HTERT RPE-1 (cell line): ENCODE results near the gene IL25.
"Not testable (repeated sequence)": the region's sequence is repeated elsewhere in the genome, so short reads cannot be mapped to it uniquely, and the experiment has no call there.

Source experiments
- in situ Hi-C: fragments of 300-500 bp; cut with MboI; formaldehyde crosslinking; loops from 4 replicates; pipeline ENCODE4 v1.14.3; 2020; ENCODE audit warnings: low sequenced_read_pairs

IL25 gene

DNA sequence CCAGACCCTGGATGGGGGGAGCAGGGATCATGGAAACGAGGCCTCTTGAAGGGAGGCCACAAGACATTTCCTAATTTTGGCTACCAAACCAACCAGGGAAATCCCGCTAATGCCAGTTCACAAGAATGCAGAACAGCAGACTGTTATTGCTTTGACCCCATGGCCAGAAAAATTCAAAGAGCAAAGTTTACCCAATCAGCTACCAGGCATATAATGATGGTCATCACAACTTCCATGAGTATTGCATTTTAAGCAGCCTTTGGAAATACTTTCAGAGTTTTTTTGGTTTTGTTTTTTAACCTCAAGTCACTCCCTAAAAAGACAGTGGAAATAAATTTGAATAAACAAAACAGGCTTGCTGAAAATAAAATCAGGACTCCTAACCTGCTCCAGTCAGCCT lies at the start of gene IL25:
TSS of gene IL25 (plus strand) at position 301 of the 400 bp plus-strand sequence.
- in situ Hi-C loops, result no loop called here

DNA sequence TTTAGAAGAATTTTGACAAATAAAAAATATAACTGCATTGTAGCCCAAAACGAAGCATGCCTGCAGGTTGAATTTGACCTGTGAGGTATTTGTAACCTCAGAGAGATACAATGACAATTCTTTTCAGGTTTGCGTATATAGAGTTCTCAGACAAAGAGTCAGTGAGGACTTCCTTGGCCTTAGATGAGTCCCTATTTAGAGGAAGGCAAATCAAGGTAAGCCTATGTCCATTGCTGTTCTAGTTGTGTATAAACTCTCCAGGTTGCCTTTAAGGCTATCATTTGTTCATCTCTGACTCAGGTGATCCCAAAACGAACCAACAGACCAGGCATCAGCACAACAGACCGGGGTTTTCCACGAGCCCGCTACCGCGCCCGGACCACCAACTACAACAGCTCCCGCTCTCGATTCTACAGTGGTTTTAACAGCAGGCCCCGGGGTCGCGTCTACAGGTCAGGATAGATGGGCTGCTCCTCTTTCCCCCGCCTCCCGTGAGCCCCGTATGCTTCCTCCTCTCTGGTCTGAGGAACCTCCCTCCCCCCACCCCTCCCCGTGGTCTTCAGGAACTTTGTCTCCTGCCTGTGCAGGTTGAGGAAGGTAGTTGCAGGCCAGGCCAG lies 48.7 kb upstream of the IL25 start:
- in situ Hi-C loops, result no loop called here

DNA sequence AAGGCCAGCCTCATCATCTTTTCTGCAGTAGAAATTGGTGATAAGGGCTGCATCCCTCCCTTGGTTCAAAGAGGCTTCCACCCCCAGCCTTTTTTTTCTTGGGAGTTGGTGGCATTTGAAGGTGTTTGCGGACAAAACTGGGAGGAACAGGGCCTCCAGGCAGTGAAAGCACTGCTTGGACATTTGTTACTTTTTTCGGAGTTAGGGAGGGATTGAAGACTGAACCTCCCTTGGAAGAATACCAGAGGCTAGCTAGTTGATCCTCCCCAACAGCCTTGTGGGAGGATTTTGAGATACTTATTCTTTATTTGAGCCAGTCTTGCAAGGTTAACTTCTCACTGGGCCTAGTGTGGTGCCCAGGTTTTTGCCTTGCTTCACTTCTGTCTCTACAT lies 48.2 kb upstream of the IL25 start:
- in situ Hi-C loops, result no loop called here

DNA sequence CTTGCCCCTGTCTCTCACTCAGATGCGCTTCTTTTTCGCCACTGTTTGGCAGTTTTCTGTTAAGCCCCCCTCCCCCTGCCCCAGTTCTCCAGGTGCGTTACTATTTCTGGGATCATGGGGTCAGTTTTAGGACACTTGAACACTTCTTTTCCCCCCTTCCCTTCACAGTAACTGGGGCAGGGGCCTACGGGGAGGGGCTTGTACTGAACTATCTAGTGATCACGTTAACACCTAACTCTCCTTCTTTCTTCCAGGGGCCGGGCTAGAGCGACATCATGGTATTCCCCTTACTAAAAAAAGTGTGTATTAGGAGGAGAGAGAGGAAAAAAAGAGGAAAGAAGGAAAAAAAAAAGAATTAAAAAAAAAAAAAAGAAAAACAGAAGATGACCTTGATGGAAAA lies 47.6 kb upstream of the IL25 start:
- in situ Hi-C loops, result no loop called here

DNA sequence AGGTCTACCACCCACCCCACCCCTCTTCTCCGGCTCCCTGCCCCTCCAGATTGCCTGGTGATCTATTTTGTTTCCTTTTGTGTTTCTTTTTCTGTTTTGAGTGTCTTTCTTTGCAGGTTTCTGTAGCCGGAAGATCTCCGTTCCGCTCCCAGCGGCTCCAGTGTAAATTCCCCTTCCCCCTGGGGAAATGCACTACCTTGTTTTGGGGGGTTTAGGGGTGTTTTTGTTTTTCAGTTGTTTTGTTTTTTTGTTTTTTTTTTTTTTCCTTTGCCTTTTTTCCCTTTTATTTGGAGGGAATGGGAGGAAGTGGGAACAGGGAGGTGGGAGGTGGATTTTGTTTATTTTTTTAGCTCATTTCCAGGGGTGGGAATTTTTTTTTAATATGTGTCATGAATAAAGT lies 46.9 kb upstream of the IL25 start:
- in situ Hi-C loops, result not testable (repeated sequence)

DNA sequence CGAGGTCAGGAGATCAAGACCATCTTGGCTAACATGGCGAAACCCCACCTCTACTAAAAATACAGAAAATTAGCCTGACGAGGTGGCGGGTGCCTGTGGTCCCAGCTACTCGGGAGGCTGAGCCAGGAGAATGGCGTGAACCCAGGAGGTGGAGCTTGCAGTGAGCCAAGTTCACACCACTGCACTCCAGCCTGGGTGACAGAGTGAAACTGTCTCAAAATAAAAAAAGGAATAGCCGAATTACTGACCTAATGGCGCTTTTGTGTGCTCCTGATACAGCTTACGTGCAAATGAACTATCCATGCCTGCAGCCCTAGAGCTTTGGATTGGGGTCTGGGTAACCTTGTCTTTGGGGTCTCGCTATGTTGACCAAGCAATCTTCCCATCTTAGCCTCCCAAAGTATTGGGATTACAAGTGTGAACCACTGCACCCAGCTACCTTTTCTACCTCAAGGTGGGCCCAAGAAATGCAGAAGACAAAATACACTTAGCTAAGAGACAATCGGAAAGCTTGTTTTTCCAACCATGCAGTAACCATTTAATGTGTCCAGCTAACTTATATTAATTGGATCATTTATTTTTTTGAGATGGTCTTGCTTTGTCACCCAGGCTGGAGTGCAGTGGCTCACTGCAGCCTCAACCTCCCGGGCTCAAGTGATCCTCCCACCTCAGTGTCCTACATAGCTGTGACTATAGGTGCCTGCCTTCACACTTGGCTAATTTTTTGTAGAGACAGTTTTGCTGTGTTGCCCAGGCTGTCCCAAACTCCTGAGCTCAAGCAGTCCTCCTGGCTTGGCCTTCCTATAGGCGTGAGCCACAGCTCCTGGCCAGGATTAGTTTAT lies 45.9 kb upstream of the IL25 start:
- in situ Hi-C loops, result no loop called here

DNA sequence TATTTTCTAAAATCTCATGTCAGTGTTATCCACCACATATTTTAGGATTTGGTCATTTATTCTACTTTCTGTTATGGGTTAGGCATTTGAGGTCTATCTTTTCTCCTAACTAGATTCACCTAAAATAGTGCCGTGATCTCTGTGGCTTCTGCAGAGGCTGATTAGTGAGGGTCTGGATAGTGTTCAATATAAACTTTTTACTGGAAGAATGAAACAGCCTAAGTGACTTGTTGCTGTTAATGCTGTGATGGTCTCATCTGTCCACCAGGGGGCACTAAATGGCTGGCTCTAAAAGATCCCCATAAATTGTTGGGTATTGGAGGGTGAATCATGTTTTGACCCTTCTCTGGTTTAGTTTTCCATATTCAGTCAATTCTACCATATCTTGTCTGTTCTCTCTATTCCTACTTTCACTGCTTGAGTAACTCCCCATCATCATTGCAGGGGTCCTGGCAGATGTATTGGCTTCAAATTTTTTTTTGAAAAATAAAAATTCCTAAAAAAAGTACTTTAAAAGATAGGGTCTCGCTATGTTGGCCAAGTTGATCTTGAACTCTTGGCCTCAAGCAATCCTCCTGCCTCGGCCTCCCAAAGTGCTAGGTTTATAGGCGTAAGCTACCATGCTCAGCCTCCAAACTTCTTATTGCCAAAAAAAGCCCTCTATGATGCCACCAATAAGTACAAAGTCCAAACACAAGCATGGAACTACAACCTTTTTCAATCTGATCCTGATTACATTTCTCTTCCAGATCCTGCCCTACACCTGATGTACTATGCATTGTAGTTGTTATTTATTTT lies 44.5 kb upstream of the IL25 start:
- in situ Hi-C loops, result no loop called here

DNA sequence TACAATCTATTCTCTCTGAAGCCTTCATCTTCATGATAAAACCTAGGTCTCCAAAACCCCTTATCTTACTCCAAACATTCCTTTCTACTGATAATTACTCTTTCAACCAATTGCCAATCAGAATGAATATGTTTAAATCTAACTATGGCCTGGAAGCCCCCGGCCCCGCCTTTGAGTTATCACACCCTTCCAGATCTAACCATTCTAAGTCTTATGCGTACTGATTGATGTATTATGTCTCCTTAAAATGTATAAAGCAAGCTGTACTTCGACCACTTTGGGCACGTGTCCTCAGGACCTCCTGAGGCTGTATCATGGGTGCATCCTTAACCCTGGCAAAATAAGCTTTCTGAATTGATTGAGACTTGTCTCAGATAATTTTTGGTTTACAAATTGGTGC lies 37.0 kb upstream of the IL25 start:
- in situ Hi-C loops, result no loop called here

DNA sequence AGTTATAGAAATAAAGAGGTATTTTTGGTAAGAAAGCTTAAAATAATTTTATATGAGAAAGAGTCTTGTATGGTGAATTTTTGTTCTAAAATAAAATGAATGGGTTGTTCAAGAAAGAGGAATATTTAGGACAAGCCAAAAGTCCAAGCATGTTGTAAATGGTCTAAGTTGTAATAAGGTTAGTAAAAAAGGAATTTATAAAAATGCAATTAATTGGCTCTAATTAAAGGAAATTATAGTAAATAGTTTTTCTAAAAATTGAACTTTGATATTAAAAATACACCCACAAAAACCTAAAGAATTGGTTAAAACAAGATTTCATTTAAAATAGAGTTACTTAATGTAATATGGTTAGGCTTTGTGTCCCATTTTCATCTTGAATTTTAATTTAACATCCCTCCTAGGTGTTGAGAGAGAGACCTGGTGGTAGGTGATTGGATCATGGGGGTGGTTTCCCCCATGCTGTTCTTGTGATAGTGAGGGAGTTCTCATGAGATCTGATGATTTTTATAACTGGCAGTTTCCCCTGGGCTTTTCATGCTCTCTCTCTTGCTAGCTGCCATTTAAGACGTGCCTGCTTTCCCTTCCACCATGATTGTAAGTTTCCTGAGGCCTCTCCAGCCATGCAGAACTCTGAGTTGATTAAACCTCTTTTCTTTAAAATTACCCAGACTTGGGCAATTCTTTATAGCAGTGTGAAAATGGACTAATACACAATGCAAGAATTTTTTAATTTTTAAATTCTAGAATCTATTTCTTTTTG lies 32.9 kb upstream of the IL25 start:
- in situ Hi-C loops, result no loop called here

DNA sequence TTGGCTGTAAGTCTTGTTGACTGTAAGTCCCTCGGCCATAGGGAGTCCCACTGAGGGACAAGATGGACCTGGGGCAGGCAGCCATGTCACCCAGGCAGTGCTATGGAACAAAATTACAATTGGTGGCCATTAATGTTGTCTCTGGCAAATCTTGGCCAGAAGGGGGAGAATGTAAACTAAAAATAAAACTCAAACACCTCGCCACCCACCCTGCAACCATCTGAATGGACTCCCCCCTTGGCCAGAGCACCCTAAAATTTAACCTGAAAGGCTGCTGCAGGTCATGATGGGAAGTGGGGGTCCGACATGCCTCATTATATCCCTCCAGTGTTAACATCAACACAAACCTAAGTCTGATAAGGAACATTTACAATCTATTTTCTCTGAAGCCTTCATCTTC lies 28.1 kb upstream of the IL25 start:
- in situ Hi-C loops, result no loop called here

DNA sequence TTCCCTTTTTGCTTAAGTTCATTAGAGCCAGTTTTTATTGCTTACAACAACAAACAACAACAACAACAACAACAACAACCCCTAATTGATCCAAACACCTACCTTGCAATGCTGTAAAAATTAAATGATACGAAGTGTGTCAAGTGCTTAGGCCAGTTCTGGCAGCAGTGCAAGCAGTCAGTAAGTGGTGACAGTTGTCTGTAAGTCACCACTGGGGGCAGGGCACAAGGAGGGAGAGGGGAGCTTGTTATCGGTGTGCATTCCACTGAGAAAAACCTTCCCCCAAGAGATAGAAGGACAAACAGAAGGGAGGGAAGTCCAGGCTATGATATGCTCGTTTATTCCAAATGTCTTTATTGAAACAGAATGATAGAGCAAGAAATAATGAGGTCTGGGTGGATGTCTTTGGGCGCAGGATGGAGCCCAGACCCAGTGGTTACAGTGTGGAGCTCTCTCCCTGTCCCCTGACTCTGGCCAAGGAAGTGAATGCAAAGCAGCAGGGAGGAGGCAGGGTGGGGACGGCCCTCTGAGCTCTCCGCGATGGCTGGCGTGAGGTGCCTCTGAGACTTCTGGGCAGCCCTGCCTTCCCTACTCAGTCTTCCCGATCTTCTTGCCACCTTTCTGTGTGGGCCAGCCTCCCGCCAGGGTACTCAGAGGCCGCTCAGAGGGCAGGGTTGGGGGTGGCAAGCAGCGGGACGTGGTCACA lies 26.5 kb upstream of the IL25 start:
- in situ Hi-C loops, result no loop called here

DNA sequence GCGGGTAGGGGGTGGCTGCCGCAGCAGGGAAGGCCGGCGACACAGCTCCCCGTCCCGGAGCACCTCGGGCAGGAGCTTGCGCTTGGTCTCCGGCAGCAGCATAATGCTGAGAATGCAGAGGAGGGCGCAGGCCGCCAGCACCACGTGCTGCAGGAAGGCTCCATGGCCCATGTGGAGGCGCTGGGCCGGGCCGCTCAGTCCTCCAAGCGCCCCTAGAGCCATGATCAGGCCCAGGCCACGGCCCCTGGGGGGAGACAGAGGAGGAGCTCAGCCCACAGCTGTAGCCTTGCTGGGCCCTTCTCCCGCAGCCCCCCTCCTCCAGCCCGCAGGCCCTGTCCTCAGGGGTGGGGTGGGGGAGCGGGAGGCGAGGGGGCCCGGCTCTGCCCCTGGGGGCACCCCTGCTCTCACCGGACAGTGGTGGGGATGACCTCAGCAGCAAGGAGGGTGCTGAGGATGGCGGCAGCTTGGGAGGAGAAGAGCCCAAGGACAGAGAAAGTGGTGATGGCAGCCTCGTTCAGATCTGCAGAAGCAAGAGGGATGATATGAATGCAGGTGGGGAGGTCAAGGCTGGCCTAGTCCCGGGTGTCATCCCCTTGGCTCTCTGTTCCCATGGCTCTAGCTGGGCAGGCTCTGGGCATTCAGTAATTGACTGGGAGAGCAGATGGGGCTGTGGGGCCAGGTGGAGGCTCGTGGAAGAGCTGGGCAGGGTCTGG lies 25.8 kb upstream of the IL25 start:
- in situ Hi-C loops, result no loop called here

DNA sequence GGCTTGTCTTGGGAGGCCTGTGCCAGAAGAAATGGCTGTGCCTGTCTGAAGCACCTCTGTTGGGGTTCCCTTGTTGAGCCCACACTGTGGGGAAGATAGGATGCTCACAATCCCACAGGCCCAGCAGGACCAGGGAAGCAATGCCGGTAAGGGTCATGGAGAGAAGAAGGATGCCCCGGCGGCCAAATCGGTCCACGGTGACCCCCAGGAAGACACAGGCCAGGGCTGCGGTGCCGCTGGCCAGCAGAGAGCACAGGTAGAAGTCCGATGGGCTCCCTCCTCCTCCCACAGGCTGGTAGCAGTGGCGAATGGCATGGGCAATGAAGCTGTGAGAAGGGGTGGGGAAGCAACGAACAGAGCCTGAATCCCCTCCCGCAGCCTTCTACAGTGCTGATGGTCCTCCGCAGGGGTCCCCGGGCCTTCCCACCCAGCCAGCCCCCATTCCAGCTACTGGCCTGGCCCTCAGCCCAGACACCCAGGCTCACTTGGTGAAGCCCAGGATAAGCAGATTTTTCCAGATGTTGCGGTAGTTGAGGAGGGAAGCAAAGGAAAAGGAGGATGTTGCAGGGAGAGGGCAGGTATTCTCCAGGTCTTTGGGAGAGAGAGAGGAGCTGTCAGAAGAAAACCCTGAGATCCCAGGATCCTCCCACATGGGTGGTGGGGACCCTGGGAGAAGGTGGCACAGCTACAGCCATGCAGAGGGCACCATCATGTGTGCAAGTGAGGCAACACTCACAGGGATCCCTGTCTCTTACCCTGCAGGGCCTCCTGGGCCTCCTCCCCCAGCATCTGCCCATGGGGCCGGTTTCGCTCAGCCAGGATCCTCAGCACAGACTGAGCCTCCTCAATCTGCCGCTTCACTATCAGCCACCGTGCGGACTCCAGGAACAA lies 25.0 kb upstream of the IL25 start:
- in situ Hi-C loops, result no loop called here

DNA sequence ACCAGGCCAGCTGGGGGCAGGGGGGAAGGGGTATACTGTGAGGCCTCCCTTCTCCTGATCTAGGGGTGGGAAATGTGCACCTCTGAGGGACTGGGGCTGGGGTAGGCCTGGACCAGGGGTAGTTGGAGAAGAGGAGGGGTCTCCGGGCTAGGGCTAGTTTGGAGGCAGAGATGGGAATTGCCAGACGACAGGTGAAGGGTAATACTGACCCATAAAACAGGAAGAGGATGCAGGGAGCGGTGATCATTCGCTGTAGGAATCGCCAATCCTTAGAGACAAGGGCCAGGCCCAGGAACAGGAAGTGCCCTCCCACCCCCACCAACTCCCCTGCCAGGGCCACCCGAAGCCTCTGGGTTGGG lies 24.3 kb upstream of the IL25 start:
- in situ Hi-C loops, result no loop called here

DNA sequence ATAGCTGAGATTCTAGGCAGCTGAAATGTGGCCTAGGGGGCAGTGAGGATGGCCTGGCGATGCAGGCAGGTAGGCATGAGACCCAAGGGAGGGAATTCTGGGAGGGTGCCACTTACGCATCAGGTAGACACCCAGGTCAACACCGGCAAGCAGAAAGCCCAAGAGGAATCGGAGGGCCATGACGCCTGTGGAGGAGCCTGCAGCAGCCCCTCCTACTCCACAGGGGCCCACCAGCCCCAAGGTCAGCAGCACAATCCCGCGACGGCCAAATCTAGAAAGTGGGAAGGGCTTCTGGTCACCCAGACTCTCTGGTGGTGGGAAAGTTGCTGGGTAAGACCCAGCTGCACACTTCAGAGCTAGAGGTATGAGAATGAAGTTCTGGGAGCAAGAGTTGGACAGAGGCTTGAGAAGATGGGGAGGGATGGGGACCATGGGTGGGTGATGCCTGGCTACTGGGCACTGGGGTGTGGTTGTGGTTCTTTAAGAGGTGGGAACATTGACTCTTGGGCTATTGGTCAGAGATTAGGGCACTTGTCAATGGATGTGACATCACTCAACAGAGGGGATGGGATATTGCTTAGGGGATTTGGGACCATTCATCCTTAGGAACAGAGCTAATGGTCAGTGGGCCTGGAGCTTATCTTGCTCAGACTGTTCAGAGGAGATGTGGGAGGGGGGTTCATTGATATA lies 23.3 kb upstream of the IL25 start:
- in situ Hi-C loops, result no loop called here

DNA sequence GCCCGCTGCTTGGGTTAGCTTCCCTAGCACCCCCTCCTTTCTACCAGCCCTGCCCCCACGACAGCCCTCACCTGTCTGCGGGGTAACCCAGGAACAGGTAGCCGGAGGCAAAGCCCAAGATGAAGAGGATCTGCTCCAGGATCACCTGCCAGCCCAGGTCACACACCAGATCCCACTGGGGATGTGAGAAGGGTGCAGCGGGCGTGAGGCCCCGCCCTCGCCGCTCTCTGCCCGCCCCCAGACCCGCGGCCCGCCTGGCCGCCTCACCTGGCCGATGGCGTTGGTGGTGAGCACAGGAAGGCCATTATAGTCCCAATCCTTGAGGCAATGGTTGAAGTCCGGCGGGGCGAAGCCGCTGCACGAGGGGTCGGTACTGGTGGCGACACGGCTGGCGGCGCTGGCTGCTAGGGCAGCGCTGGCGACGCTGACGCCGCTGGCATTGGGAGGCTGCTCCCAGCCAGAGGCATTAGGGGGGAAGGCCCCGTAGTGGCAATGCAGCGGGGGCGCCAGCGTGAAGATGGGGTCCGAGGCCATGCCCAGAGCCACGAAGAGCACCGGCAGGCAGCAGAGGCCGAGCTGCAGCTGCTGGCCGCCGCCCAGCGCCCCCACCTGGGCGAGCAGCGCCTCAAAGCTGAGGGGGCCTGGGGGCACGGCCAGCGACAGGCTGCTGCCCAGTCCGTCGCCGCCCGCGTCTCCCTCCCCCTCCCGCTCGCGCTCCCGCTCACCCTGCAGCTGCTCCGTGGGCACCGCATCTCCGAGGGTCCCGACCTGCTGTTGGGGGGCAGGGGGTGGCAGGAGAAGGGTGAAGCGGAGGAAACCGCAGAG lies 20.7 kb upstream of the IL25 start:
- in situ Hi-C loops, result no loop called here
